Retinal pigment epithelial cell (primary cell): ENCODE measurements around the gene SETX.

ENCODE experiments used
- DNase-seq: peaks from one replicate; pipeline ENCODE4 v3.0.0-alpha.2; 2010; ENCODE audit warnings: low read depth
- H3K4me3 ChIP-seq: 2 replicates; pipeline ENCODE4 v1.5.1; 2011; ENCODE audit warnings: mild to moderate bottlenecking, low read length, control low read depth, moderate library complexity
- TF ChIP-seq, protein P1 (sequence below): conservative IDR thresholded peaks from 2 replicates; pipeline ENCODE4 v1.5.1; 2011; ENCODE audit warnings: low read depth, low read length, control low read depth, inconsistent platforms

Gene SETX

GRCh38 chr9:132328580-132328979, 26.2 kb downstream of the SETX start:
- DNase-seq: no peak
- no peak overlapping the region for H3K4me3 ChIP-seq
- TF ChIP-seq, protein P1, sequence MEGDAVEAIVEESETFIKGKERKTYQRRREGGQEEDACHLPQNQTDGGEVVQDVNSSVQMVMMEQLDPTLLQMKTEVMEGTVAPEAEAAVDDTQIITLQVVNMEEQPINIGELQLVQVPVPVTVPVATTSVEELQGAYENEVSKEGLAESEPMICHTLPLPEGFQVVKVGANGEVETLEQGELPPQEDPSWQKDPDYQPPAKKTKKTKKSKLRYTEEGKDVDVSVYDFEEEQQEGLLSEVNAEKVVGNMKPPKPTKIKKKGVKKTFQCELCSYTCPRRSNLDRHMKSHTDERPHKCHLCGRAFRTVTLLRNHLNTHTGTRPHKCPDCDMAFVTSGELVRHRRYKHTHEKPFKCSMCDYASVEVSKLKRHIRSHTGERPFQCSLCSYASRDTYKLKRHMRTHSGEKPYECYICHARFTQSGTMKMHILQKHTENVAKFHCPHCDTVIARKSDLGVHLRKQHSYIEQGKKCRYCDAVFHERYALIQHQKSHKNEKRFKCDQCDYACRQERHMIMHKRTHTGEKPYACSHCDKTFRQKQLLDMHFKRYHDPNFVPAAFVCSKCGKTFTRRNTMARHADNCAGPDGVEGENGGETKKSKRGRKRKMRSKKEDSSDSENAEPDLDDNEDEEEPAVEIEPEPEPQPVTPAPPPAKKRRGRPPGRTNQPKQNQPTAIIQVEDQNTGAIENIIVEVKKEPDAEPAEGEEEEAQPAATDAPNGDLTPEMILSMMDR: no peak

DNA sequence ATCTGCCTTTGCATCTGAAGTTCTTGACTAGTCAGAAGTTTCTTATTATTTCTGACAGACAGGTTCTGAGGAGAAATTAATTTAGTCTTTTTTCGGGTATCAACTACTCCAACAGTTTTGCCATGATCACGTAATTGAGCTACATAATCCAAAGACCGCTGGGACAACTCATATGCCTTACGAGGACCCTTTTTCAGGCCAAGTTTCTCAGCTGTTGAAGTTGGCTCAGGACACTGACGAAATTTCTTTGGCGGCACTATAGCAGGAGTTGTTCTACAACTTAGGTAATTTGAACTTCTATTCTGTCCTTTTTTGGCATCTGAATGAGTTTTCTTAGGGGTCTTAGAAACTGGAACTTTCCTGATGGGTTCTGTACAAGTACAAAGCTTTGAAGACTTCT, 27.2 kb downstream of the SETX start:
- H3K4me3 ChIP-seq: no peak overlapping the region
- DNase-seq: no peak
- TF ChIP-seq, protein P1: no peak

GRCh38 chr9:132324425-132324824, 30.4 kb downstream of the SETX start:
- TF ChIP-seq, protein P1: no peak
- H3K4me3 ChIP-seq: no peak overlapping the region
- DNase-seq: no peak

DNA sequence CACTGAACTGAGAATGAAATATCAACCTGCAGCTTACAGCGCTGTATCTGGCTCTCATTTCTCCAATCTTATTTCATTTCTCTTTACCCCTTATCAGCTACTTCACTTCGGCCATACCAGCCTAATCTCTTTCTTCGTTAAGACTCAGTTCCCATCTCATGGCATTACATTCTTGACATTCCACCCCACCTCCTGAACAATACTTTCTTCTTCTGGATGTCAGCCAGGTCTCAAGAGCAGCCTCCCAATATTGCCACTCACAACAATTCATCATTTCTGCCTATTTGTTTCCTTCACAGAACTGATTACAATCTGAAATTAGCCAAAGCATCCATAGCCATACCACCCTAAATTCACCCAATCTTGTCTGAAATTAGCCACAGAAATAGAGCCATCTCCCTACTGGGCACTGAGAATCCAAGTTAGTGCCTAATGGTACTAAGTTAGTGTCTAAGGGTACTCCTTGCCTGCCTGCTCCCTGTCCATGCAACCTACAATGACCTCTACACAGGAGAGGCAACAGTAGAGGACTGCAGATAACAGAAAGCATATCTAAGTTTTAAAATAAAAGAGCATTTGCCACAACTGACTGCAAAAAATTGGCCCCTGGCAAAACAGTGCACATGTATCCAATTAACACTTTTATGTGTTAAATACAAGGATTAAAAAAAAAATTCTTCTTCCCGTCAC, 35.2 kb downstream of the SETX start:
- peak; percentile 73 for DNase-seq
- TF ChIP-seq, protein P1: no peak
- H3K4me3 ChIP-seq: peak overlapping the region; percentile 2

DNA sequence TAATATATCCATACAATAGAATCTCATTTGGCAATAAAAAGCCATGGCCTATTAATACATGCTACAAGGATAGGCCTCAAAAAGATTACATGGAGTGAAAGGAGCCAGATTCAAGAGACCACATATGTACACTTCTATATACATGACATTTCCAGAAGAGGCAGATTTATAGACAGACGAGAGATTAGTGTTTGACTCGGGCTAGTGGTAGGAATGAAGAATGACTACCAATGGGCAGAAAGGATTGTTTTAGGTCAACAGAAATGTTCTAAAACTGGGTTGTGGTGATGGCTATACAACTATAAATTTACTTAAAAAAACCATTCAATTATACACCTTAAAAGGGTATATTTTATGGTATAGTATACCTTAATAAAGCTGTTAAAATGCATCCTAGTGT, 41.9 kb downstream of the SETX start:
- TF ChIP-seq, protein P1: peak; percentile 34
- DNase-seq: no peak

GRCh38 chr9:132312426-132312825, 42.4 kb downstream of the SETX start:
- no peak for DNase-seq
- TF ChIP-seq, protein P1: no peak
- no peak overlapping the region for H3K4me3 ChIP-seq

More for the DNA sequence above, 41.9 kb downstream of the SETX start:
- H3K4me3 ChIP-seq: no peak overlapping the region

DNA sequence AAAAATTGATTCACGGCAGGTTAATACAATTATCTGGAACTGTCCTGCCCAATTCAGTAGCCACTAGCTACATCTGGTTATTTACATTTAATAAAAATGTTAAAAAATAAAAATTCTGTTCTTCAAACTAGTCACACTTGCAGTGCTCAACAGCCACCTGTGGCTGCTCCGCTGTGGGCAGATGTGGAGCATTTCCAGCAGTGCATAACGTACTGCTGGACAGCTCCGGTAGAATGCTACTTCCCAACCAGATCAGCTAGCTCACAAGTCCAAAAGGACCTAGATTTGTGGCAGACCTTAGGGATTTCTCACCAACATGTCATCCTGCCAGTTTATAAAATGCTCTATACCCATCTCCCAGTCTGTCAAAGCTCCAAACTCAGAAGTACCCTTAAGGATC, 42.8 kb downstream of the SETX start:
- no peak overlapping the region for H3K4me3 ChIP-seq
- TF ChIP-seq, protein P1: no peak
- DNase-seq: no peak
